Right kidney (tissue), 1 donor: ENCODE measurements around the gene ZNF576.
"Not testable (repeated sequence)": the region's sequence is repeated elsewhere in the genome, so short reads cannot be mapped to it uniquely, and the experiment has no call there.

Experiments used
- DNase-seq: peaks from one replicate; pipeline ENCODE4 v3.0.0-alpha.2; 2016

ZNF576 gene

DNA sequence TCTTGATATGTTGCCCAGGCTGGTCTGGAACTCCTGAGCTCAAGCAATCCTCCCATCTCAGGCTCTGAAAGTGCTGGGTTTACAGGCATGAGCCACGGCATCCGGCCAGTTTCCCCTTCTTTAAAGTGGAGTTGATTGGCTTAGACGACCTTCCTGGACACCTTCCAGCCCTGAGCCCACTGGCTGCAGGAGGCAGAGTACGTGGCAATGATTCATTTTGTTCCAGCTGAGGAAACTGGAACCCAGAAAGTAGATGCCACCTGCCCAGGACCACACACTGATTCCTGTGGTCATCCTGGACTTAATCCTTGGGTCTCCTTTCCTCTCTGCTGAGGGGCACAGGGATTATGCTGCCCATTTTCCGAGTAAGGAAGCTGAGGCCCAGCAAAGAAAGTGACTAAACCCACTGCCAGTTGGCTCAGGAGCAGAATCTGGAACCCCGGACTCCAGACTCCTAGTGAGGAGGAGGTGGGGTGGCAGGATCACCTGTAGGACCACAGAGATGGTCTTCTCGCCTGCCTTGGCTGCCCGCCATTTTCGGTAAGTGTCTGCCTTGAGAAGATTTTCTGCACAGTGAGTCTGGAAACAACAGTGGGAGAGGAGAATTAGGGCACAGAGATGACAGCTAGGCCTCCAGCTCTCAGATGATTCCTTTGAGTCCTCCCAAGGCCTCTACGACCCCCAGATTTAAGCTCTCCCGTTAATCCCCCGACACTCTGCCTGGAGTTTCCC is 21.8 kb upstream of the ZNF576 start:
- no peak for DNase-seq

DNA sequence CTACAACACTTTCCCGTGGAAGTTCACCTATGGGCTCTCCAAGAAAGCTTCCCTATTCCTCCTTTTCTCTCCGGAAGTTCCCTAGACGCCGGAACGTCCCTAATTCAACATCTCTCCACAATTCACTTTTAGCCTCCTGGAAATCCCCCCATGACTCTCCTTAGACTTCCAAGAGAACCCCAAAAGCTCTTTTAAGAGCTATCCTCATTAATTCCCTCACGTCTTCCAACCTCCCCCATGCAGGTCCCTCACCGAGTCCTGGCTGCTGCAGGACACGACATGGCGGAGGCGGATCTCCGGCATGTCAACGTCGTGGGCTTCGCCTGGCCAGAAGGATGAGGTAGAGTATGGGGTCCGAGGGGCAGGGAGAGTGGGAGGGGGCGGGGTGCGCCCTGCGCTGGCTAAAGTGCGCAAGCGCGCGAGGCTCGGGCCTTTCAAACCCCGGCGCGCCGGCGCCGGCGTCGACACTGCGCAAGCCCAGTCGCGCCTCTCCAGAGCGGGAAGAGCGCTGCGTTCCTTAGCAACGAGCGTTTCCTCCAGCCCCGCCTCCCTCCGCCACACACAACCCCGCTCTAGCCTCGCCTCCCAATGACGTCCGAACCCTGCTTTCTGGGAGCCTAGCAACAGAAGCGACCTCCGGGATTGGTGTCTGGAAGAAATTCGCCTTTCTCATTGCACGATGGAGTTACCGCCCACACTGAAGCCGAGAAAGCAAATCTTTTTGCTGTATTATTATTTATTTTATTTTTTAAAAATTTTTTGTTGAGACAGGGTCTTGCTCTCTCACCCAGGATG is 21.0 kb upstream of the ZNF576 start, which contains the start of the genes PINLYP and XRCC1:
PINLYP (plus strand) TSS at position 646 of the 795 bp plus-strand sequence. CDS start 1,391 bp downstream, outside the sequence.
XRCC1 (minus strand) TSS at position 372 of the 795 bp plus-strand sequence; CDS start at position 303, 69 bp downstream.
- DNase-seq, result peak; percentile 86

DNA sequence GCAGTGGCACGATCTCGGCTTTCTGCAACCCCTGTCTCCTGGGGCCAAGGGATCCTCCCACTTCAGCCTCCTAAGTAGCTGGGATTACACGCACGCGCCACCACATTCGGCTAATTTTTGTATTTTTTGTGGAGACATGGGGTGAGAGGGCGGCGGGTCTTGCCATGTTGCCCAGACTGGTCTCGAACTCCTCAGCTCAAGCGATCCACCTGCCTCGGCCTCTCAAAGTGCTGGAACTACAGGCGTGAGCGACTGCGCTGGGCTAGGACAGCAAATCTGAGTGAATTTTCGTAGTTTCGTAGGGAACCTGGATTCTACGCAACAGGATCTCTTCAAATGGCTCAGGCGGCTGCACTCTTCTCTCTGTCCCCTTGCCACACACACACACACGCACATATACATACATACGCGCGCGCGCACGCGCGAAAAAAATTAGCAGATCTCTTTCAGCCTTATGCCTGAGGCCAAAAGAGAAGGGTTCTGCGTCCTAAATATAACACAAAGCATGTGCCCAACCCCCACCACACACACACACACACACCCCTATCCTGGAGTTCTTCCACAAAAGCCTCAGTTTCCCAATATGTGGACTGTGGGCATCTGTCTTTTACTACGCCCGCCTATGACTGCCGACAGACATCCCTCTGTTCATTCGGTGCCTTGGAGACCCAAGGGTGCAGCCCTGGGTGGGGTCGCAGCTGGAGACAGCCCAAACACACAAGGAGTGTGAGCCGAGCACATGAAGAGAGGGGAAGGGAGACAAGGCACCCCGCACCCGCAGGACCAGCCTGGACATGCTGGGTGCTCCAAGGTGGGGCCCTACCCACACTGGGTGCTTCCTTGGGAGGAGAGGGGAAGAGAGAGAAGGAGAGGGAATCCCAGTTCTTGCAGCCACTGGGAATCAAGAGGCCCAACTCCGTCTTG is 20.2 kb upstream of the ZNF576 start:
- no peak for DNase-seq

DNA sequence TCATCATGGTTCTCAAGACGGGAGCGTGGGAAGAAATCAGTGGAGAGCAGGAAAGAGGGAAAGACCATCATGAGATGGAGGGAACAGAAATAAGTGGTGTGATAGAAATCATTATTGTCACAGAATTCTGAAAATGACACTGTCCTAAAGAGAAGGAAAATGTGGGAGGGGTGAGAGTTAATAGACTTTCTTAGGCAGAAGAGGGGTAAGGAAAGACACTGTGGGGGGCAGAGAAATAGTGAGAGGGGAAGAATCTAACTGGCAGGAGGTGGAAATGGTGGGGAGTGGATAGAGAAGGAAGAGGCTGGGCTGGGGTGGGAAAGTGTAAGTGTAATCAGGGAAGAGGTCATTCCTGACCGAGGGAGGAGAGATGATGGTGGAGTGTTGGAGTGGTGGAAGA is 17.6 kb upstream of the ZNF576 start:
- DNase-seq, result no peak

DNA sequence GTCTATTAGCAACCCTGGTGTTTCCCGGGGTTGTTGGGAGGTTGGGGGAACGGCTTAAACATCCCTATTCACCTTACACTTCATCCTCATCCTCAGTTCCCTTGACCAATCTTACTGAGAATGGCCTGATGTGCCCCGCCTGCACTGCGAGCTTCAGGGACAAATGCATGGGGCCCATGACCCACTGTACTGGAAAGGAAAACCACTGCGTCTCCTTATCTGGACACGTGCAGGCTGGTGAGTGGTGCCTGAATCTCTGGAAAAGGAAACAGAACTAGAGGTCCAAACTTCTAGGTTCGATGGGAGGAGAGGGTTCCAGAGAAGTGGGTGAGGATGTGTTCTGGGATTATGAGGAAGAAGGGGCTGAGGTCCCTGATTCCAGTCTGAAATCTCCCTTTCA is 14.9 kb upstream of the ZNF576 start:
- no peak for DNase-seq

DNA sequence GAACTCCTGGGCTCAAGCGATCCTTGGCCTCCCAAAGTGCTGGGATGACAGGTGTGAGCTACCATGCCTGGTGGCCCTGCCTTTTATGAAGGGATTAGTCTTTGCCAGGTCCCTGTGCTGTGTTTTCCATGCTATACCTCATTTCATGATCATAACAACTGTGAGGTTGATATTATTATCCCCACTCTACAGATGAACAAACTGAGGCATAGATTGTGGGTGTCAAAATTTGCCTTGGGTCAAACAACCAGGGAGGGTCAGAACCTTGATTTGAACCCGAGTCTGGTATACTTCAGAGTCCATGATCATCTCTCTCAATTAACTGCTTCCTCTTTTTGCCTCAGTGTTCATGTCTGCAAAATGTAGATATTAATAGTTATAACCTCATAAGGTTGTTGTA is 13.9 kb upstream of the ZNF576 start:
- no peak for DNase-seq

DNA sequence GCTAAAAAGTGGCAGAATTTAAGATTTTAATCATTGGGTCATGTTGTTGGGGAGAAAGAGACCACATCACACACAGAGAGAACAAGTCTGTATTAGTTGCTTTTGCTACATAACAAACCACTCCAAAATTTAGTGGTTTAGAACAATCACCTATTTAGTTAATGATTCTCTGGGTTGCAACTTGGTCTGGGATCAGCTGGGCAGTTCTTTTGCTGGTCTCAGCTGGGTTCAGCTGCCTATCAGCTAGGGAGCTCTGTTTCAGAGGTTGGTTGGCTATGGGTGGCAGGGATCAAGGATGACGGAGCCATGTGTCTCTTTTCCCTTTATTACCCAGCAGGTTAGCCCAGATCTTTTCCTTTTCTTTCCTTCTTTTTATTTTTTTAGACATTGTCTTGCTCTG is 11.9 kb upstream of the ZNF576 start:
- DNase-seq, result no peak

DNA sequence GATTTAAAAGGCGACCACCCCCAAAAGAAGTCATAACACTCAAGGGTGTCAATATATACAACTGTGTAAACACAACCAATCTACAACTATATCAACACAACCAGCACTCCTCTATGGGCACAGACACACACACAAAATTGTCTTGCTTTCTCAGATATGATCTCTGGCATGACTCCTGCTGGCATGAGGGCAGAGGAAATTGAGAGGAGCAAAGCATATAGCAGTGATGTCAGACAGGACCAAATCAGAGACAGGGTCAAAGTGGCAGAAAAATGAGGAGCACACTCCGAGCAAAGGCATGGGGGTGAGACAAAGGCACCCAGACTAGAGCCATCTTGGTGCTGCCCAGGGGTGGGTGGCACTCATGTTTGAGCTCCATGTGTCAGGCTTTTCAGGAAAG is 10.0 kb upstream of the ZNF576 start:
- no peak for DNase-seq

DNA sequence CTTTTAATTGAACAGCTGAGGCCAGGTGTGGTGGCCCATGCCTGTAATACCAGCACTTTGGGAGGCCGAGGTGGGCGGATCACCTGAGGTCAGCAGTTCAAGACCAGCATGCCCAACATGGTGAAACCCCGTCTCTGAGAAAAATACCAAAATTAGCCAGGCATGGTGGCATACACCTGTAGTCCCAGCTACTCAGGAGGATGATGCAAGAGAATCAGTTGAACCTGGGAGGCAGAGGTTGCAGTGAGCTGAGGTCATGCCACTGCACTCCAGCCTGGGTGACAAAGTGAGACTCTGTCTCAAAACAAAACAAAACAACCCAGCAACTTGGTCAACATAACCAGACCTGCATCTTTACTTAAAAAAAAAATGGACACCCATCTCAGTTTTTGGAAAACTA is 9.4 kb upstream of the ZNF576 start:
- DNase-seq, result not testable (repeated sequence)

DNA sequence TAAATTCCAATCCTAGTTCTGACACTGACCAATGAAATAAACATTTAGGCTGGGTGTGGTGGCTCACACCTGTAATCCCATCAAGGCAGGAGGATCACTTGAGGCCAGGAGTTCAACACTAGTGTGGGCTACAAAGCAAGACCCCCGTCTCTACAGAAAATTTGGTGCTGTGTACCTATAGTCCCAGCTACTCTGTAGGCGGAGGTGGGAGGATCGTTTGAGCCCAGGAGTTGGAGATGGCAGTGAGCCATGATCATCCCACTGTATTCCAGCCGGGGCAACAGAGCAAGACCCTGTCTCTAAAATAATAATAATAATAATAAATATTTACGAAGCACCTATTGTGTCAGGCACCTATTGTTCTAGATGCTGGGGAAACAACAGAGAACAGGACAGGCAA is 7.1 kb upstream of the ZNF576 start:
- no peak for DNase-seq

DNA sequence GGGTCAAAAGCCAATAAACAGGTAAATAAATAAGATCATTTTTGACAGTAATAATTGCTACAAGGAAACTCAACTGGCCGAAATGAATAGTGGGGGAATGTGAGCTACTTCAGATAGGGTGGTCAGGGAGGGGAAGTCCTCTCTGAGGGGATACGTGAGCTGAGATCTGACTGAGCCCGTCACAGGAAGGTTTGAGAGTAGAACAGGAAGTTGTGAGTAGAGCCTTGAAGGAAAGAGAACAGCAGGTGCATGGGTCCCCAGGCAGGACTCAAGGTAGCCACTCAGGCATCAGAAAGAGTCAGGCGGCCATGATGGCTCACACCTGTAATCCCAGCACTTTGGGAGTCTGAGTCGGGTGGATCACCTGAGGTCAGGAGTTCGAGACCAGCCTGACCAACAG is 6.7 kb upstream of the ZNF576 start:
- no peak for DNase-seq

DNA sequence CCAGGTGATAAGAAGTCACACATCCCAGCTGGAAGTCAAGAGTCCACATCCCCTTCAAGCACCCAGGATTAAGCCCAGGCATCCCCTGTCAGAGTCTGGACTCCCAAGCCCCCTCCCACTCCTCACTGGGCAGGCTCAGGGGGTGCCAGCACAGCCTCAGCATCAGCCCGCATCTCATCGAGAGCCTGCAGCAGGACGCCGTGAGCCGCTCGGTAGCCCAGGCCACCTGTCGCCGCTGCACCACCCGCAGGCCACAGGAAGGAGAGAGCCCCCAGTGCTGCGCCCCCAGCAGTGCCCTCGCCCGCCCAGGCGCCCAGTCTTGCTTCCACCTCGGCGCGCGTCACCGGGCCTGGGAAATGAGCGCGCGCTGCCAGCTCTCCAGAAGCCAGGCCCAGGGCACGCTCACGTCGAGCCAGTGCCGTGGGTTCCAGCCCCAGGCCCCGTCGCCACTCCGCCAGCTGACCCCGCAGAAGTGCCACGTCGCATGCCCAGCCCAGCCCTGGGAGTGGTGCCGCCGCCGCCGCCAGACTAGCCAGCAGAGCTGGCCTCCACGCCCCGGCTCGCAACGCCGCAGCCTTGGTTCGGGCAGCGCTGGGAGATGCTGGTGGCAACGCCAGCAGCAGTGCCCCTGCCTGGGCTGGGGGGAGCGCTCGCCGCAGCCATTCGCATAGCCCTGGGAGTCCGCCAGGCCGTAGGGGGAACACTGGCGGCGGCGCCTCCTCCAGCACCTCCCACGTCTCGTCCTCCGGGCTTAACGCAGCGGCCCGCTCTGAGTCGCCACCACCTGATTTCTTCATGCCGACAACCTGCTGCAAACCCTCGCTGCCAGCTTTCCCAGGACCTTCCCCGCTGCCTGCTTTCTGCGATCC is 4.3 kb upstream of the ZNF576 start:
- no peak for DNase-seq

DNA sequence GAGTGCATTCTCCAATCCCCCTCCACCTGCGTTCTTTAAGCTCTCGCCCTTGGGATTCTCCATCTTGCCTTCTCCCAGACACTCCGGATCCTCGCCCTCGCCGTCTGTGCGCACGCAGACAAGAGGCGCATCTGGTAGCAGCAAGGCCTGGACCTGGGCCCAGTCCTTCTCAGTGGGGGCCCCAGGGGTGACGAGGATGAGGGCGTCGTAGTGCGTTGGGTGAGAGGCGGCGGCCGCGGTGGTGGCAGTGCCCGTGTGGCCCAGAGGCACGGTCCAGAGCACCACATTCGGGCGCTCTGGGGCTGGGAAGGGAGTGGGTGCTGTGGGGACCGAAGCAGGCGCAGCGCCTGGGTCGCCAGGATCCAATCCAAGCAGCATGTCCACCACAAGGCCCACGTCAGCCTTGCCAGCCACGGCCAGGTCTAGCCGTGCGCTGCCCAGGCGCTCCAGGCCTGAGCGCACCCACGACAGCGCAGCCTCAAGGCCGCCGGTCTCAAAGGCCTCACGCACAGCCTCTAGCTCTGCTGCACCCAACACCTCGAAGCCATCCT is 3.5 kb upstream of the ZNF576 start:
- no peak for DNase-seq

DNA sequence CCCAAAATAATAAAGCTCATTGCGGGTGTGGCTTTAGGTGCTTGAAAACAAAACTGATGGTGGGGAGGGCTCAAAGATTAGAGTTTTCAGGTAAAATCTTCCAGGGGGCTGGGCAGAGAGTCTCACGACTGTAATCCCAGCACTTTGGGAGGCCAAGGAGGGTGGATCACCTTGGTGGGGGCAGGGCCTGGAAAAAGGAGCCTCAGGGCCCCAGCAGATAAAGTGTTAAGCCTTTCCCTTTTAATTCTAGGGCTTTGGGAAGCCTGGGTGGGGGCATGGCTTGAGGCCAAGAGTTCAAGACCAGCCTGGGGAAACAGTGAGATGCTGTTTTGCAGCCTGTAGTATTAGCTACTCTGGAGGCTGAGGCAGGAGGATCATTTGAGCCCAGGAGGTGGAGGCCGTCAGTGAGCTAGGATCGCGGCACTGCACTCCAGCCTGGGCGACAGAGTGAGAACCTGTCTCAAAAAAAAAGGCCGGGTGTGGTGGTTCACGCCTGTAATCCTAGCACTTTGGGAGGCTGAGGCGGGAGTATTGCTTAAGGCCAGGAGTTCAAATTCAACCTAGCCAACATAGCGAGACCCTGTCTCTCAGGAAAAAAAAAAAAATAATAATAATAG is 2.2 kb upstream of the ZNF576 start:
- no peak for DNase-seq

DNA sequence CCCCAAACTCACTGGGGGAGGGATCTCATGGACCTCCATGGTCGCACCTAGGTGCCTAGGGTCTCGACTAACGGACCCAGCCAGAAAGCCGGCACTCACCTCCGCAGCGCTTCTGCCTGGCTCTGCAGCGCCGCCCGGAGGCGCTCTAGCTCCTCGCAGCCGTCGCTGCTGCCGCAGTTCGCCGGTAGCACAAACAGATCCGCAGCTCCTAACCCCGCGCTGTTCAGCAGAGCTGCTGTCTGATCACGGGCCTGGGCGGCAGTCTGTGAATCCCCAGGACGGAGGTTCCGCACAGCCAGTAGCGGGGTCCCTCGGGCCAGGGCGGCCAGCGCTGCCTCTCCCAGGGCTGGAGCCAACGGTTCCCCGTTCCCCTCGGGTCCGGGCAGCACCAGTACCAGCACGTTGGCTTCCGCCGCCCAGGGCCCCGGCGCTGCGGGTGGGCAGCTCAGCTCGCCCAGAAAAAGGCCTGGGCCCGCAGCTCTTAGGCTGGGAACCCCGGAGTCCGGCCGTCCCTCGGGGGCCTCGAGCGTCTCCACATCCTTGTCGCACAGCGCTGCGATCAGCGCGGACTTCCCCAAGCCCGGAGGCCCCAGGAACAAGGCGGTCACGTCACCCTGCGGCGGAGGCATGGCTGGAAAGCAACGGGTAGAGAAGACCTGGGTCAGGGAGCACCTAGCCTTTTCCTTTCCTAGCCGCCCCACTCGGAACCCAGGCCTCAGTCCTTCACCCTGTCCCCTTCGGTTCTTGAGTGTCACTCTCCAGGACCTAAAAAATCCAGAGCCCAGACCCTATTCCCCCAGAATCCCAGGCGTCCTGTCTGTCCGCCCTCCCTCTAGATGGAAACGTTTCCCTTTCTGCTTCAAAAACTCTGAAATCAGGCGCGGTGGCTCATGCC is 1.4 kb upstream of the ZNF576 start:
- peak; percentile 82 for DNase-seq

DNA sequence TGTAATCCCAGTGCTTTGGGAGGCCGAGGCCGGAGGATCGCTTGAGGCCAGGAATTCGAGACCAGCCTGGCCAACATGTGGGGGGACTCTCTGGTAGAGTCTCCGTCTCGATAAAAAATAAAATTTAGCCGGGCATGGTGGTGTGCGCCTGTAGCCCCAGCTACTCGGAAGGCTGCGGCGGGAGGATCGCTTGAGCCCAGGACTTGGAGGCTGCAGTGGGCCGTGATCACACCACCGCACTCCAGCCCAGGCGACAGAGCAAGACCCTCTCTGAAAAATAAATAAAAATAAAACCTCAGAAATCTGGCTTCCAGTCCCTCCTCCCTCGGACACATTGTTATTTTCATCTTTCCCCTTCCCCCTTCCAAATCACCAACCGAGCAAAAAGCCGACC is 793 bp upstream of the ZNF576 start:
- DNase-seq, result no peak

DNA sequence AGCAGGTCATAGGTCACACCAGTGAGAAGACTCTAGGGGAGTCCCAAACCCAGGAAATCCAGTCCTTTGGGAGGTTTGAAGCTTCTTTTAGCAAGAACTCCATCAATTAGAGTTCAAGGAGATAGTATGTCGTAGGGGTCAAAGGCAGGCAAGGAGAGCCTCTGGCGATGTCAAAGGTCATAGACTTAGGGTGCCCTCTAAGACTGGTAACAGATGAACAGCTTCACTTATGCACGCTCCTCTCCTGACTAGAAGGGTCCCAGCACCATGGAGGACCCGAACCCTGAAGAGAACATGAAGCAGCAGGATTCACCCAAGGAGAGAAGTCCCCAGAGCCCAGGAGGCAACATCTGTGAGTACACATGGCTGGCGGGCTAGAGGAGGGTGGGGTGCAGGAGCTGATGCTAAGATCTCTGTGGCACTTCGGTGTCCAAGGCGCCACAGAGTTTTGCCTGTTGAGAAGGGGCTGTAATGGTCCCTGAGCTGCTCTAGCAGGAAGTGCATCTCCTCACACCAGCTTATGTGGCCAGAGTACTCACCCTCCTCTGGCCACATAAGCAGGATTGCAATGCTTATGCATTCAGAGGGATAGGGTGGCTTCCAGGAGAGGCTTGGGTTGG is 557 bp downstream of the ZNF576 start:
- no peak for DNase-seq

DNA sequence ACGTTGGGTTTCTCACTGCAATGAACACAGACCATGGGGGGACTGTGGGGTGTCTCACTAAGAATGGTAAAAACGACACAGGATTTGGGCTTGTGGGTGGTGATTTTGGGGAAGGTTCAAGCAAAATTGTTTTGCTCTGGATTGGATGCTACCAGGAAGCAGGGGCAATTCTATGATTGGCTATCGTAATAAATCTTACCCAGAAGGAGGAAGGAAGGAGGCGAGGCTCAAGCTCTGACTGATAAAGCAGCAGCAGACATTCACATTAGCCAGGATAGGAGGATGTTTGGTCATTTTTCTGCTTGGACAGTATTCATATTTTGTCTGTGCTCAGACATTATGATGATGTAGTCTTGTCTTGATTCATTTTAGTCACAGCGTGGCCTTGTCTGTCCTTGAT is 1.5 kb downstream of the ZNF576 start:
- DNase-seq, result no peak
